OCI-M2 (cell line): ENCODE measurements around the gene CCDC9B.

Experiments used
- DNase-seq: peaks from one replicate; lab custom pipeline; 2025; ENCODE audit not compliant: unreplicated experiment; lab: John Stamatoyannopoulos, UW

The CCDC9B gene

GRCh38 chr15:40293905-40294895, 46.5 kb downstream of the CCDC9B start:
- no peak for DNase-seq

DNA sequence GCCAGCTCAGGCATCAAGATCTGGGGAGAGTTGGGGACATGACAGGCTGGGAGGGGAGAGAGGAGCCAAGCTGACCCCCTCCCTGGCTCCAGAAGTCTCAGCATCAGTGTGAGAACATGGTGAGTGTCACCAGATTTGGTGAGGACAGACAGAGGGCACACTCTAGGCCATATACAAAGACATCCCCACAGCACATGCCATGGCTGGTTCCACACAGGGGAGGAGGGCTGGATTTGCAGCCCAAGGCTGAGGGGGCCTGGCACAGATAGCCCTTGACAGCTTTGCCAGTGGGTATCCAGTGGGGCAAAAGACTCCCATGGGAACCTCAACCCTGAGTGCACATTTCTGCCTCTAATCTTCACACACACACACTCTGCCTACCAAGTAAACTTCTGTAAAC, 47.7 kb downstream of the CCDC9B start:
- DNase-seq: no peak

DNA sequence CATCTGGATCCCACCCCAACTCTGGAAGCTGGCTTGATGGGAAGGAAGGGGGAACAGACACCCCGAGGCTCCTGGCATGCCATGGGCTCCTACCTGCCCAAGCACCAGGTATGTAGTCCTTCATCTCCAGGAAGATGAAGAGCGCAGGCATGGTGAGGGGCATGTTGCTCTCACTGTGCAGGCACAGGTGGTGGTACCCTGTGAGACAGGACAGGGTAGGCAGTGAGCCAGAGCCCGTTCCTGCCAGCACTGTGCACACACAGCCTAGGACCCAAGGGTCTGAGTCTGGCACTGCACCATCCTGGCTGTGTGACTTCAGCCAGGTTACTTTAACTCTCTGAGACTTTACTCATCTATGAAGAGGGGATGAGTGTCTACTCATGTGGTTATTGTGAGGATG, 48.5 kb downstream of the CCDC9B start:
- DNase-seq: no peak

DNA sequence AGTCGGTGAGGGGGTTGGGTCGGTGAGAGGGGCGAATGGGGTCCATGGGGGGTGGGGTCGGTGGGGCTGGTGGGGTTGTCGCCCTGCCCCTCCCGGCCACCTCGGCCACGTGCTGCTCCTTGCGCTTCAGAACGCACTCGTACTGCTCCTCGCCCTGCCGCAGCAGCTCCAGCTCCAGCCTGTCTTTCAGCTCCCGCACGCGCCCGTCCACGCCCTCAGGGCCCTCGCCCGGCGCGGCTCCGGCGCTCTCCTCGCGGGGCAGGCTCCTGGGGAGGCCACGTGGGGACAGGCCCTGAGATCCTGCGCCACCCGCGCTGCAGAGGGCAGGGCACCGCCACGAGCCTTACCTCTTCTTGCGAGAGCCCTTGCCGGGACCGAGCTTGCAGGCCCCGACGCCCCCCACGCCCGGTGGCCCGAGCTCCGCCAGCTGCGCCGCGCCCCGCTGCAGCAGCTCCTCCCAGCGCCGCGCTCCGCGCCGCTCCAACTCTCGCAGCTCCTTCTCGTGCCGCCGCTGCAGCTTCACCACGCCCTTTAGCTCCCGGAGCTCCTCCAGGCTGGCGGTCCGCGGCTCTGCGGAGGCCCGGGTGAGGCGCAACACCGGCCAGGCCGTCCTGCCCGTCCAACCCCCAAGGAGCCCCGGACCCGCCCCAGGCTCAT, 49.7 kb downstream of the CCDC9B start:
- DNase-seq: no peak

- DNase-seq: no peak
These were observed 50.2 kb downstream of the CCDC9B start for GRCh38 chr15:40290545-40290917.

DNA sequence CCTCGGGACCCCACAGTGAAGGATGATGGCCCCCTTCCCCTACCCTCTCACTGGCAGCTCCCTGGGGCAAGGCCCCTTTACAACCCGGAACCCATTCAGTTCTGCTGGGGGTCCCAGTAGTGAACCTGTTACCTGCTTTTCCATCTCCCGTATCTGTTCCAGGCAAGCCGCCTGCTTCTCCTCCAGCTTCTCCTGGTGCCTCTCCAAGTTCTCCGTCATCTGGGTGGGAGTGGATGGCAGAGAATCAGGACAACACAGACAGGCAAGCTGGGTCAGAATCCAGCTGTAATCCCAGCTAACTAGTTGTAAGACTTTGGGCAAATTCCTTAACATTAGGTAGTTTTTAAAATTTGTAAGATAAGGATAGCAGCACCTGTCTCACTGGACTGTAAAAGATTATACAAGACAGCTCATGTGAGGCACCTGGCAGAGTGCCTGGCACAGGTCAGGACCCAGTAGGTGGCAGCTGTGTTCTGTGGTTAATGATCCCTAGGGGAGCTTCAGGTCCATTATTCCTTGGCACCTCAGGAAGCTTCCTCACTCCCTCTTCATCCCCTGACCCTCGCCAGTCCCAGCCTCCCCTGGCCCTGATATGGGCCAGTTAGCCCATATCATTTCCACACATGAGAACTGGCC, 51.5 kb downstream of the CCDC9B start:
- no peak for DNase-seq

GRCh38 chr15:40287968-40288367, 52.8 kb downstream of the CCDC9B start:
- DNase-seq: no peak

GRCh38 chr15:40287505-40287904, 53.2 kb downstream of the CCDC9B start:
- no peak for DNase-seq

- DNase-seq: no peak
These were observed 53.9 kb downstream of the CCDC9B start for GRCh38 chr15:40286794-40287193.

- no peak for DNase-seq
These were observed 54.6 kb downstream of the CCDC9B start for GRCh38 chr15:40286061-40286532.

GRCh38 chr15:40285554-40286011, 55.2 kb downstream of the CCDC9B start:
- DNase-seq: no peak

- DNase-seq: no peak
These were observed 55.6 kb downstream of the CCDC9B start for GRCh38 chr15:40285151-40285550.

DNA sequence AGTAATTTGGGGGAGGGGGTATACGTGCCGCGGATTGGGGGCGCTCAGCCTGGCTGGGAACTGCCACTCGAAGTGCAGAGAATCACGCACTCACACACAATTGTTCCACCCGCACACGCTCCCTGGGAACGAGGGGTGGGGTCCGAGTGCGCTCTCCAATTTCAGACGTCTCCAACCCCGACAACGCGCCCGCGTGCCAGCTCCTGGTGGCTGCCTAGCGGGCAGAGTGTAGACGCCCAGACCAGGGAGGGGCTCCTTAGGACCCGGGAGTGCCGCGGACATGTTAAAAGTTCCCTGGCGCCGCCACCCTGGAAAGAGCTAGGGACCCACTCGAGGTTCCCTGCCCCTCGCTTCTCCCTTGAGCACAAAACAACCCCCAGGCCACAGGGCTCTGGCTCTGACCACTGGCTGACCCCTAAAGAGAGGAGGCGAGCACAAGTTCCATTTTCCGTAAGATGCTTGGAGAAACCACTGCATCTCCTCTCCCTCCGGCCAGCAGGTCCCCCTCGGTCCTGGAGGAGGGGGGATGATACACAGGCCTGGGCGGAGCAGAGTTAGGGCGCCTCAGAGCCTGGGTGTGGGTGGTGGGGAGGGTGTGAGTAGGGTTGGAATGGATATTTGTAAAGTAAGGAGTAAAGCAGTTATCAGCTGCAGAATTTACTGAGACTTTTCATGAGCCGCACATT, 57.0 kb downstream of the CCDC9B start:
- DNase-seq: no peak

DNA sequence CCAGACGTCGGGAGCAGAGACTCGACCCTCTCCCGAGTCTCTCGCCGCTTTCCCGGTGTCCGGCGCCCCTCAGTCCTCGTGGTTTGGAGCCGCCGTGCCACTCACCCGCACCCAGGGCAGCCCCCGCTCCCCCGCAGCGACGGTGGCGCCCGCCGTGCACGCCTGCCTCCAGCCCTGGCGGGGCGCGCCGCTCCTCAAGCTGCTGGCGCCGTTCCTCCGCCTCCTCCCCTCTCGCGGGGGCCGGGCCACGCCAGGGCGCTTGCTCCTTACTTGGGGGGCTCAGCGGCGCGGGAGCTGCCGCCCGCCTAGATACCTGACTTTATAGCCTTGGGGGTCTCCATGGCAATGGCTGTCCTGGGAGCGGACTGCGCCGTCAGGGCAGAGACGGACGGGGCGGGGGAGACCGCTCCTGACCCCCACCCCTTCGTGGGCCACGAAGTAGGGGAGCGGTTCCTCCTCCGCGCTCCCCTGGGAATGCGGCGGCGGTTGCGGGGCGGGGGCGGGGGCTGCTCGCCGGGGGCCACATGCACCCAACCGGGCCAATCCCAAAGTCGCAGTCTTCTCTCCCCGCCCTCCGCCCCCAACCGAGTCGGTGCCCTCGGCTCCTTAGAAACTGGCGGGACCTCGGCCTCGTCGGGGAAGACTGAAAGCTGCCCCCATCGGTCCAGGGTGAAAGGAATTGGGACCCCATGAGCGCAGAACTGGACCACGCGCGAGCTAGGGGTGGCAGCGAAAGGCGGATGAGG, 57.7 kb downstream of the CCDC9B start, which contains the start of gene ANKRD63:
TSS of gene ANKRD63 (minus strand) at position 196 of the 746 bp plus-strand sequence. CDS start 478 bp downstream, outside the sequence.
- DNase-seq: no peak

DNA sequence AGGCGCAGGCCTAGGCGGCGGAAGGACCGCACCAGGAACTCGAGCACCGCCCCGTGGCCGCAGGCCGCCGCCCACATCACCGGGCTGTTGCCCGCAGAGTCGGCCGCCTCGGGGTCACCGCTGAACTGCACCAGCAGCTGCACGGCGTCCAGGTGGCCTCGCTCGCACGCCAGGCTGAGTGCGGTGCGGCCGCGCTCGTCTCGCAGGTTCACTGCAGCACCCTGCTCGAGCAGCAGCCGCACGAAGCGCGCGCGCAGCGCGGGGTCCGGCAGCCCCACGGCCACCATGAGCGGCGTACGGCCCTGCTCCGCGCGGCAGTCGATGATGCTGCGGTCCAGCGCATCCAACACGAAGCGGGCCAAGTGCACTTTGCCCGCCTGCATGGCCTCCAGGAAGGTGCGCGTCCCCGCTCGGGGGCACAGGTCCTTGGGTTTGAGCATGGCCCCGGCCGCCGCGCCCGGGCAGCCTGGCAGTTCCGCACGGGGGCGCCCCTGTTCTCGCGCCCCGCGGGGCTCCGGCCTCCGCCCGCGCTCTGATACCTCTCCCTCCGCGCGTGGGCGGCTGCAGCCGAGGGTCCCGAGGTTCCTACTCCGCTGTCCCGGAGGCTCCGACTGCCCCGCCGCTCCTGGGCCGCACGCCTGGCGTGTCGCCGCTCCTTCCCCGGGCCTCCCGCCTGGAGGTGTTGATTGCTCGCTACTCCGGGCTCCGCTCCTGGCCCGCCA, 58.4 kb downstream of the CCDC9B start:
- no peak for DNase-seq

GRCh38 chr15:40281801-40282146, 59.0 kb downstream of the CCDC9B start:
- no peak for DNase-seq
